Spinal cord (tissue), 10 donors: ENCODE results near the gene SNX7. TPM values are rescaled to one million over a fixed set of nuclear protein-coding genes. Genes with fewer than 3 reads are reported as not detected.
A peak's percentile ranks its signal among the peaks of the same experiment; 100 is the strongest.

Source experiments
- DNase-seq, 6 donors: peaks; one replicate each; pipeline versions ENCODE4 v3.0.0 to v3.0.0-alpha.2; 2013 to 2015; ENCODE audit warnings: low spot score in 6 of 6, low read depth in 4 of 6
- H3K27ac ChIP-seq: one replicate; pipeline ENCODE4 v1.5.1; 2013; ENCODE audit warnings: low read depth, low read length, control low read depth
- H3K27me3 ChIP-seq: one replicate; pipeline ENCODE4 v1.6.1; 2013; ENCODE audit warnings: low read length; ENCODE audit not compliant: control insufficient read depth, insufficient read depth
- H3K36me3 ChIP-seq: one replicate; pipeline ENCODE4 v1.6.1; 2013; ENCODE audit warnings: low read length; ENCODE audit not compliant: control insufficient read depth, insufficient read depth
- H3K4me1 ChIP-seq: one replicate; pipeline ENCODE4 v1.6.1; 2013; ENCODE audit warnings: low read length; ENCODE audit not compliant: control insufficient read depth, insufficient read depth
- H3K4me3 ChIP-seq: one replicate; pipeline ENCODE4 v1.5.1; 2013; ENCODE audit warnings: low read depth, low read length, control low read depth
- H3K9me3 ChIP-seq: one replicate; pipeline ENCODE4 v1.6.1; 2013; ENCODE audit warnings: low read length; ENCODE audit not compliant: control insufficient read depth, insufficient read depth
- WGBS: methylation state at CpG from one replicate; pipeline ENCODE4 v1.1.5; 2013; ENCODE audit warnings: missing lambda C conversion rate; ENCODE audit not compliant: insufficient coverage; 5-methylcytosine and 5-hydroxymethylcytosine counted together
- polyA plus RNA-seq, 2 donors: library from polyadenylated mRNA; unstranded; fragments of 120-200 nt; gene quantifications; one replicate each; pipeline ENCODE4 v1.2.1, GENCODE V29; 2013; ENCODE audit not compliant: insufficient read length in 2 of 2
- total RNA-seq, 2 donors: library from RNA; depleted of rRNA in 1 of 2; stranded (reverse); fragments of 120-200 nt in 1 of 2; fragments of >200 nt in 1 of 2; gene quantifications; one replicate each; pipeline versions ENCODE4 v1.2.3 to v1.2.4, GENCODE V29; 2013 to 2014
- donor health status: healthy.

The SNX7 gene
- total and polyA plus RNA-seq, 4 donors, result 19.3 to 40.4 (median 27.7) TPM

- no peaks in the 10 kb centered on the region for H3K9me3 ChIP-seq
- H3K4me1 ChIP-seq, result no peaks in the 10 kb centered on the region
- H3K4me3 ChIP-seq, result no peak overlapping the region
- no peak overlapping the region for H3K27ac ChIP-seq
- H3K27me3 ChIP-seq, result no peaks in the 10 kb centered on the region
- WGBS, result 95% methylated on average over 4 of the region's 4 CpGs
- no peak for DNase-seq
- no peaks in the 10 kb centered on the region for H3K36me3 ChIP-seq
Measured at GRCh38 chr1:98706173-98706843, 44.8 kb downstream of the SNX7 start.

- H3K4me1 ChIP-seq, result no peaks in the 10 kb centered on the region
- H3K27me3 ChIP-seq, result no peaks in the 10 kb centered on the region
- no peaks in the 10 kb centered on the region for H3K36me3 ChIP-seq
- peaks cover 2% of the 10 kb centered on the region for H3K9me3 ChIP-seq
- H3K4me3 ChIP-seq, result no peak overlapping the region
- DNase-seq, result peak in 1 of 6 donors; percentile 69
- no peak overlapping the region for H3K27ac ChIP-seq
Measured at GRCh38 chr1:98707556-98707955, 46.0 kb downstream of the SNX7 start.

GRCh38 chr1:98709906-98710305 lies 48.4 kb downstream of the SNX7 start:
- no peak overlapping the region for H3K4me3 ChIP-seq
- DNase-seq, result no peak
- H3K36me3 ChIP-seq, result no peaks in the 10 kb centered on the region
- H3K27ac ChIP-seq, result no peak overlapping the region
- peaks cover 2% of the 10 kb centered on the region for H3K9me3 ChIP-seq
- no CpG with 5 or more reads among the region's 3 CpGs for WGBS
- no peaks in the 10 kb centered on the region for H3K4me1 ChIP-seq
- no peaks in the 10 kb centered on the region for H3K27me3 ChIP-seq

GRCh38 chr1:98723574-98723973 lies 62.1 kb downstream of the SNX7 start:
- H3K27ac ChIP-seq, result no peak overlapping the region
- H3K4me1 ChIP-seq, result no peaks in the 10 kb centered on the region
- WGBS, result 100% methylated on average over 1 of the region's 8 CpGs
- H3K36me3 ChIP-seq, result no peaks in the 10 kb centered on the region
- no peak overlapping the region for H3K4me3 ChIP-seq
- H3K9me3 ChIP-seq, result no peaks in the 10 kb centered on the region
- H3K27me3 ChIP-seq, result no peaks in the 10 kb centered on the region
- DNase-seq, result no peak

- 89% methylated on average over 6 of the region's 9 CpGs for WGBS
- Histone ChIP-seq H3K27ac (no peak overlapping the region), H3K4me1 (no peaks in the 10 kb centered on the region), H3K36me3 (no peaks in the 10 kb centered on the region), H3K9me3 (no peaks in the 10 kb centered on the region), H3K4me3 (no peak overlapping the region), H3K27me3 (no peaks in the 10 kb centered on the region)
- no peak for DNase-seq
Measured at GRCh38 chr1:98732985-98733781, 71.7 kb downstream of the SNX7 start.

- Histone ChIP-seq H3K9me3 (no peaks in the 10 kb centered on the region), H3K36me3 (no peaks in the 10 kb centered on the region), H3K4me3 (no peak overlapping the region), H3K27me3 (no peaks in the 10 kb centered on the region), H3K27ac (no peak overlapping the region), H3K4me1 (no peaks in the 10 kb centered on the region)
- no peak for DNase-seq
Measured at GRCh38 chr1:98733782-98734112, 72.2 kb downstream of the SNX7 start.

DNA sequence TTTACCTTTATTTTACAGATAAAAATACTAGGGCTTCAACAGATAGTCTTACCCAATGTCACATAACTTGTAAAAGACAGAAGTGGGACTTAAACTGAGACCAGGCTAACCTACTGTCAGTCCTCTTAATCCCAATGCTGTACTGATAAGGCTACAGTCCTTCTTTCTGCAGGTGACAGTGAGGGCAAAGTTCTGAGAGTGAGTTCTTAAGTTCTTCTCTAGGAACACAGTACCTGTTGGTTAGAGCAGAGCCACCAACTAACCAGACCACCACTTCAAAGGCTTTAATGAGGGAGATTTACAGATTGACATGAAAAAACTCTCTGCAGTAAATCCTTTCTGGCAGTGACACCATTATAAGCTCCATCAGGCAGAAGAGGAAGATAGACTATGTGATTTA lies 74.2 kb downstream of the SNX7 start:
- H3K4me1 ChIP-seq, result no peaks in the 10 kb centered on the region
- no peak for DNase-seq
- H3K36me3 ChIP-seq, result no peaks in the 10 kb centered on the region
- H3K27ac ChIP-seq, result no peak overlapping the region
- no peaks in the 10 kb centered on the region for H3K9me3 ChIP-seq
- H3K27me3 ChIP-seq, result no peaks in the 10 kb centered on the region
- H3K4me3 ChIP-seq, result no peak overlapping the region

- no peak for DNase-seq
- Histone ChIP-seq H3K27me3 (no peaks in the 10 kb centered on the region), H3K36me3 (no peaks in the 10 kb centered on the region), H3K4me1 (no peaks in the 10 kb centered on the region), H3K4me3 (no peak overlapping the region), H3K27ac (no peak overlapping the region), H3K9me3 (no peaks in the 10 kb centered on the region)
Measured at GRCh38 chr1:98737835-98738234, 76.3 kb downstream of the SNX7 start.

DNA sequence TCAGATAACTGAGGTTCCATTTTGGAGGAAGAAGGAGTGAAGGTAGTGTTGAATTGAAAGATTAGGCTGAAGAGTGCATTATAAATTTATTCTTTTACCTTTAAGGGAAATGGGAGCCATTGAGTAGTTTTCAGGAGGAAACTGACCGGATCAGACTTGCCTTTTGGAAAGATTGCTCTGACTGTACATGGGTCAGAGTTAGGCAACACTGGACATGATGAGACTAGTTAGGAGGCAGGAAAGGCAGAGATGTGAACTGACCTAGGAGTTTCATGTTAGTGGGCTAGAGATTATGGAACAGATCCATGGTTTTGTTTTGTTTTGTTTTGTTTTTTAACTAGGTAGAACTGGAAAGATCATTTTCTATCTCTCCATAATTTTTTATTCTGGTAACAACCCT lies 78.2 kb downstream of the SNX7 start:
- whole genome bisulfite sequencing, result 86% methylated on average over 1 of the region's 1 CpG
- Histone ChIP-seq H3K36me3 (no peaks in the 10 kb centered on the region), H3K4me3 (no peak overlapping the region), H3K9me3 (no peaks in the 10 kb centered on the region), H3K4me1 (no peaks in the 10 kb centered on the region), H3K27ac (no peak overlapping the region), H3K27me3 (no peaks in the 10 kb centered on the region)
- no peak for DNase-seq

DNA sequence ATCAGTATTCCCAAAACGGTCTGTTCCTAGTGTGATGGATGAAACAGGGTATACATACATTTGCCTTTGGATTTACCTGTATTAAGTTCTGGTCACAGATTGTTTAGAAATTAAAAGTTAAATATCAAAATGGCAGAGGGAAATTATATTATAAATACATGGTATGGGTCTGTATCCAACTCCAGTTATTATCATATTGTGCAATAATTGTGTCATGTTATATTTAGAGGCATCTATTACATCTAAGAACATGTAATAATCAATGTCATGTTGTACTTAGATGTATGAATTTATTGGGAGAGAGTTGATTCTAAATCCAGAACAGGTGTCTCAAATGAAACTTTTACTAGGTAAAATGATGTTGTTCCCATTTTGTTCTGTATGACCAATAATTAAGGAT lies 79.6 kb downstream of the SNX7 start:
- Histone ChIP-seq H3K36me3 (no peaks in the 10 kb centered on the region), H3K27ac (no peak overlapping the region), H3K27me3 (no peaks in the 10 kb centered on the region), H3K4me3 (no peak overlapping the region), H3K4me1 (no peaks in the 10 kb centered on the region), H3K9me3 (no peaks in the 10 kb centered on the region)
- no peak for DNase-seq
- no CpG with 5 or more reads among the region's 1 CpG for WGBS
